CD4-positive, alpha-beta memory T cell (primary cell): ENCODE measurements around the gene KRT71. TPM values are rescaled to one million over a fixed set of nuclear protein-coding genes. Genes with fewer than 3 reads are reported as not detected.

Source experiments
- CTCF ChIA-PET: fragments of 350-600 bp; sonication (Branson Sonifier 250); formaldehyde crosslinking; loops from one replicate; lab custom pipeline; 2021; ENCODE audit warnings: inconsistent platforms; ENCODE audit not compliant: partially characterized antibody; lab: Charles Lee
- POLR2A ChIA-PET: fragments of 350-600 bp; sonication (Branson Sonifier 250); formaldehyde crosslinking; loops from one replicate; lab custom pipeline; 2021; ENCODE audit not compliant: partially characterized antibody; lab: Charles Lee
- DNase-seq, 5 donors: peaks; one replicate each; pipeline versions ENCODE4 v3.0.0 to v3.0.0-alpha.2; 2020 to 2022; ENCODE audit warnings: mixed read lengths in 1 of 5
- H3K27ac ChIP-seq: one replicate; pipeline ENCODE4 v1.7.0; 2013; ENCODE audit warnings: low read depth, low read length
- H3K27me3 ChIP-seq: 2 replicates; pipeline ENCODE4 v1.7.0; 2013; ENCODE audit warnings: mild to moderate bottlenecking, low read length, moderate library complexity; ENCODE audit not compliant: insufficient read depth
- H3K36me3 ChIP-seq: 2 replicates; pipeline ENCODE4 v1.7.0; 2013; ENCODE audit warnings: mild to moderate bottlenecking, low read length, moderate library complexity; ENCODE audit not compliant: insufficient read depth
- H3K4me1 ChIP-seq: 2 replicates; pipeline ENCODE4 v1.7.0; 2013; ENCODE audit warnings: mild to moderate bottlenecking, low read length, moderate library complexity; ENCODE audit not compliant: insufficient read depth
- H3K4me3 ChIP-seq, 2 donors: one replicate each; pipeline ENCODE4 v1.7.0; 2013; ENCODE audit warnings: low read length in 2 of 2, mild to moderate bottlenecking in 1 of 2
- H3K9me3 ChIP-seq, 2 donors: one replicate each; pipeline ENCODE4 v1.7.0; 2013; ENCODE audit warnings: low read length in 2 of 2, control low read depth in 1 of 2; ENCODE audit not compliant: control insufficient read depth in 1 of 2
- H3K27ac Mint-ChIP-seq, 7 donors: one replicate each; pipeline ENCODE4 v1.8.0; 2020 to 2021; ENCODE audit warnings: mixed read lengths in 7 of 7, mild to moderate bottlenecking in 6 of 7, inconsistent platforms in 3 of 7, moderate library complexity in 3 of 7
- H3K27me3 Mint-ChIP-seq, 2 donors: one replicate each; pipeline ENCODE4 v1.8.0; 2020 to 2021; ENCODE audit warnings: mixed read lengths in 2 of 2
- H3K36me3 Mint-ChIP-seq, 2 donors: one replicate each; pipeline ENCODE4 v1.8.0; 2020 to 2021; ENCODE audit warnings: mixed read lengths in 2 of 2, inconsistent platforms in 1 of 2, mild to moderate bottlenecking in 1 of 2
- H3K4me1 Mint-ChIP-seq, 4 donors: one replicate each; pipeline ENCODE4 v1.8.0; 2020 to 2021; ENCODE audit warnings: mixed read lengths in 4 of 4, mild to moderate bottlenecking in 1 of 4
- H3K4me3 Mint-ChIP-seq, 8 donors: one replicate each; pipeline ENCODE4 v1.8.0; 2020 to 2021; ENCODE audit warnings: mixed read lengths in 8 of 8, mild to moderate bottlenecking in 7 of 8, moderate library complexity in 6 of 8, inconsistent platforms in 3 of 8
- H3K9me3 Mint-ChIP-seq, 8 donors: one replicate each; pipeline ENCODE4 v1.8.0; 2020 to 2021; ENCODE audit warnings: mixed read lengths in 8 of 8, mild to moderate bottlenecking in 5 of 8, inconsistent platforms in 3 of 8, moderate library complexity in 1 of 8
- intact Hi-C: fragments of 100-400 bp; cut with micrococcal nuclease; formaldehyde crosslinking; loops from one replicate; pipeline ENCODE4 v1.15.1; 2023
- polyA plus RNA-seq, 2 donors: library from polyadenylated mRNA; unstranded; fragments of 300-500 nt; fragmentation: Illumina TruSeq; gene quantifications; one replicate each; pipeline ENCODE4 v1.2.3, GENCODE V29; 2021
- total RNA-seq, 2 experiments: library from RNA; stranded (reverse); gene quantifications; one replicate each; pipeline ENCODE4 v1.2.3, GENCODE V29; 2021

KRT71 gene
- total and polyA plus RNA-seq, 4 experiments from 2014 or later = not detected

DNA sequence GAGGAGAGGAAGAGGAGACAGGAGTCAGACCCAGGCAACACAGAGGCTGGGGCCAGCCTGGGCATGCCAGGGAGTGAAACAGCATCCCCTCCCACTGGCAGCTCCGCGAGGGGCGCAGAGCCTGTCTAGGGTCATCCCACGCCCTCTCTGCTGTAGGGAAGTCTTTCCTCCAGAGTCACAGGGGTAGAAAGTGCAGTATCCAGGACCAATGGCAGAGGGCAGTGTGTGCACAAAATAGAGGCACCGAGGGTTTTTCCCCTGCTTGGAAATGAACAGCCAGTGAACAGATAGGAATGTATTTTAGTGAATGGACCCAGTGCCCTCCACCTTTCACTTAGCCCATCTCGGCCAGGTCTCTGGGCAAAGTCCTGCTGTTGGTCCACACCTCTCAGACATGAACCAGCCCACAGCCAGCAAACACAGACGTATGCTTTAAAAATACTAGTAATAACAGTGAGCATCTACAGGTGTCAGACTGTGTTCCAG, 30.1 kb upstream of the KRT71 start:
- H3K27me3 Mint-ChIP-seq = no peaks in the 10 kb centered on the region
- DNase-seq = peak; percentile 52 to 64 (median 62)

DNA sequence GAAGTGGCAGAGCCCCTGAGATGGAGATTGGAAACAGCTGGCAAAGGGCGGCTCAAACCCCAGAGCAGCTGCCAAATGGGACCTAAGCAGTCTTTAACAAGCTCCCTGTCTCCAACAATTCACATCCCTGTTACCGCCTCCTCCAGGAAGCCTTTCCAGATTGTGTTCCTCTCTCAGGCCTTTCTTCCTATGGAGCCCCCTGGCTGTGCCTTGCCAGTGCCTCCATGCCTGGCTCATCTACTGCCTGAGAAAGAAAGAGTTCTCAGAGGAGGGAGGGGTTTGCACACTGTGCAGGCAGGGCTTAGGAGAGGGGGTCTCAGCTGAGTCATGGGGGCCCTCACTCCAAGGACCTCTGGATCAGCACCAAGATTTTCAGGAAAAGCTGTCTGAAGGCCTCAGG, 29.5 kb upstream of the KRT71 start:
- Histone ChIP-seq H3K4me1 (peaks cover 25% of the 10 kb centered on the region), H3K36me3 (no peaks in the 10 kb centered on the region), H3K27ac (no peak overlapping the region), H3K27me3 (no peaks in the 10 kb centered on the region), H3K4me3 (no peak overlapping the region), H3K9me3 (no peaks in the 10 kb centered on the region)
- ChIA-PET CTCF (interaction anchor here (1.0 to 17.5 kb wide), 8 partner anchors 10 to 404 kb away, joined by 3 to 317 read pairs (median 5); no protein-coding TSS in a partner anchor), POLR2A (interaction anchor here (1.1 kb wide), 1 partner anchor 297 kb away, joined by 3 read pairs; no protein-coding TSS in a partner anchor)
- Mint-ChIP-seq H3K27me3 (no peaks in the 10 kb centered on the region), H3K4me1 (peaks cover 19 to 45% (median 27%) of the 10 kb centered on the region in 4 donors), H3K36me3 (no peaks in the 10 kb centered on the region), H3K9me3 (no peaks in the 10 kb centered on the region), H3K4me3 (no peak overlapping the region), H3K27ac (peak overlapping the region in 1 of 7 donors; percentile 95)
- DNase-seq = no peak
- intact Hi-C loops = loop anchor here (2.0 to 10.0 kb wide), 2 partner anchors 398 to 428 kb away; no protein-coding TSS in a partner anchor

More for the DNA sequence above, 30.1 kb upstream of the KRT71 start:
- peak overlapping the region; percentile 8 to 95 (median 73) for H3K27ac Mint-ChIP-seq
- Histone ChIP-seq H3K27ac (no peak overlapping the region), H3K9me3 (no peaks in the 10 kb centered on the region), H3K36me3 (no peaks in the 10 kb centered on the region), H3K4me1 (peaks cover 25% of the 10 kb centered on the region), H3K4me3 (no peak overlapping the region), H3K27me3 (no peaks in the 10 kb centered on the region)
- H3K4me3 Mint-ChIP-seq = peak overlapping the region in 2 of 8 donors; percentile 27 to 36
- H3K9me3 Mint-ChIP-seq = no peaks in the 10 kb centered on the region
- H3K4me1 Mint-ChIP-seq = peaks cover 19 to 49% (median 27%) of the 10 kb centered on the region in 4 donors
- intact Hi-C loops = loop anchor here (1.0 to 10.0 kb wide), 3 partner anchors 296 to 428 kb away; no protein-coding TSS in a partner anchor
- POLR2A ChIA-PET = interaction anchor here (1.2 to 4.0 kb wide), 2 partner anchors 27 to 288 kb away, joined by 3 to 54 read pairs; no protein-coding TSS in a partner anchor
- no peaks in the 10 kb centered on the region for H3K36me3 Mint-ChIP-seq
- CTCF ChIA-PET = interaction anchor here (0.9 to 17.5 kb wide), 13 partner anchors 11 to 403 kb away, joined by 3 to 317 read pairs (median 4); no protein-coding TSS in a partner anchor

DNA sequence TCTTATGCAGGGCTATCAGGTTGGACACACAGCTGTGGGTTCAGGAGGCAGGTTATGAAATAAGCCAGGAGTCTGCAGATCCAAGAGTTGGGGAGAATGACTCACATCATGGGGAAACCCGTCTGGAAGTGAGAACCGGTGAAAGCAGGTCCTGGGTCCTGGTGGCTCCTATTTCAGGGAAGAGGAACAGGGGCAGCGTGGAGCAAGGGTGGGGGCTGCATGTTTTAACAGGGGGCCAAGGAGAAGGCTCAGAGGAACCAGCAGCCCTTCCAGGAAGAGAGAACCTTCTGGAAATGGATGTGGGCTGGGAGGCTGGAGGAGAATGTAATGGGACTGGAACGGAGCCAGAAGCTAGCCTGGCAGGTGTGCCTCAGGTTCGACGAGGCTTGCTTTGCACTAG, 28.5 kb upstream of the KRT71 start:
- no peak overlapping the region for H3K27ac ChIP-seq
- H3K4me1 Mint-ChIP-seq = peaks cover 15 to 35% (median 19%) of the 10 kb centered on the region in 4 donors
- peaks cover 0 to 1% of the 10 kb centered on the region in 2 donors for H3K27me3 Mint-ChIP-seq
- H3K4me1 ChIP-seq = peaks cover 18% of the 10 kb centered on the region
- peak overlapping the region in 1 of 7 donors; percentile 33 for H3K27ac Mint-ChIP-seq
- ChIA-PET CTCF (interaction anchor here (0.9 to 17.5 kb wide), 5 partner anchors 8 to 298 kb away, joined by 3 to 317 read pairs (median 4); partner anchors contain the start of gene KRT74), POLR2A (interaction anchor here (1.1 kb wide), 1 partner anchor 298 kb away, joined by 3 read pairs; no protein-coding TSS in a partner anchor)
- no peaks in the 10 kb centered on the region for H3K27me3 ChIP-seq
- H3K4me3 Mint-ChIP-seq = no peak overlapping the region
- H3K4me3 ChIP-seq = no peak overlapping the region
- no peaks in the 10 kb centered on the region for H3K36me3 Mint-ChIP-seq
- intact Hi-C loops = loop anchor here (10.0 kb wide), 1 partner anchor 427 kb away; no protein-coding TSS in a partner anchor
- no peaks in the 10 kb centered on the region for H3K36me3 ChIP-seq
- H3K9me3 ChIP-seq = no peaks in the 10 kb centered on the region
- no peaks in the 10 kb centered on the region for H3K9me3 Mint-ChIP-seq
- no peak for DNase-seq

DNA sequence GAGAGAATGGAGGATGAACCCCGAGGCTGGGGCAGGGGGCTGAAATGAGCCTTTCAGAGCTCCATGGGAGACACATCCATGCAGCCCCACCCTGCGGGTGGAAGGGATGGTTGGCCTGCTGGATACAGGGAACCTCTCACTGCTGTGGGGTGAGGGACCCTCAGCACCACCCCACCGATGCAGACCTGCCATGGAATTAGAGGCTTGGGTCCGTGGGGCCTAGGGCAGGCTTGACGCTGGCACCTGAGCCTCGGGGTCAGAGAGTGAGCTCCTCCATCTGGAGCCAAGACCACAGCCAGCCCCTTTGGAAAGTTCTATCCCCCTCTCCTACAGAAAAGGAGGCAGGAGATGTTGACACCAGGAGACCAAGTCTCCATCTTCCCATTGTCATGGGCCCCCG, 28.1 kb upstream of the KRT71 start:
- DNase-seq = no peak
- peaks cover 0 to 2% of the 10 kb centered on the region in 2 donors for H3K27me3 Mint-ChIP-seq
- Histone ChIP-seq H3K4me1 (peaks cover 15% of the 10 kb centered on the region), H3K4me3 (no peak overlapping the region), H3K36me3 (no peaks in the 10 kb centered on the region), H3K27ac (no peak overlapping the region), H3K9me3 (no peaks in the 10 kb centered on the region), H3K27me3 (no peaks in the 10 kb centered on the region)
- no peaks in the 10 kb centered on the region for H3K9me3 Mint-ChIP-seq
- no peaks in the 10 kb centered on the region for H3K36me3 Mint-ChIP-seq
- intact Hi-C loops = loop anchor here (10.0 kb wide), 1 partner anchor 426 kb away; no protein-coding TSS in a partner anchor
- no peak overlapping the region for H3K4me3 Mint-ChIP-seq
- ChIA-PET CTCF (interaction anchor here (0.9 to 17.5 kb wide), 5 partner anchors 8 to 298 kb away, joined by 3 to 317 read pairs (median 4); partner anchors contain the start of gene KRT74), POLR2A (no interaction called here)
- peaks cover 11 to 31% (median 15%) of the 10 kb centered on the region in 4 donors for H3K4me1 Mint-ChIP-seq
- peak overlapping the region in 1 of 7 donors; percentile 84 for H3K27ac Mint-ChIP-seq

DNA sequence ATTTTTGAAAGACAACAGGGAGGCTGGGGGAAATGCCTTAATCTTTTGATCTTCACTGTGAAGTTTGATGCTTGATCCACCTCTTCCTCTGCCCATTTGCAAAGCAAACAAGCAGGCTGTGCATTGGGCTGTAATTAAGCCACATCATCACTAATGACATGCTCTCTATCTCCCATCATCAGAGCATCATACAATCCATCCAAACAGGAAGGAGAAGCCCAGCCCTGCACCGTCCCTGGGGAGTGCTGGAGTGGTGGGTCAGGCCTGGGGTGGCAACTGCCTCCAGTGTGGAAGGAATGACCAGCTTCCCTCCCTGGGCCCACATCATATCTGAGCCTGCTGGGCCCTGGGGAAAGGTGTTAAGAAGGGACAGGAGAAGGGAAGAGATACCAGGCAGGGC, 27.6 kb upstream of the KRT71 start:
- no peaks in the 10 kb centered on the region for H3K27me3 ChIP-seq
- Mint-ChIP-seq H3K27ac (peak overlapping the region in 2 of 7 donors; percentile 71 to 84), H3K4me3 (no peak overlapping the region), H3K36me3 (no peaks in the 10 kb centered on the region), H3K9me3 (no peaks in the 10 kb centered on the region), H3K4me1 (peaks cover 8 to 25% (median 10%) of the 10 kb centered on the region in 4 donors), H3K27me3 (peaks cover 0 to 2% of the 10 kb centered on the region in 2 donors)
- intact Hi-C loops = loop anchor here (10.0 kb wide), 1 partner anchor 426 kb away; no protein-coding TSS in a partner anchor
- peaks cover 10% of the 10 kb centered on the region for H3K4me1 ChIP-seq
- CTCF ChIA-PET = interaction anchor here (1.7 to 17.5 kb wide), 3 partner anchors 65 to 299 kb away, joined by 3 to 317 read pairs (median 165); no protein-coding TSS in a partner anchor
- H3K9me3 ChIP-seq = no peaks in the 10 kb centered on the region
- H3K36me3 ChIP-seq = no peaks in the 10 kb centered on the region
- H3K4me3 ChIP-seq = no peak overlapping the region
- DNase-seq = no peak
- H3K27ac ChIP-seq = no peak overlapping the region
- POLR2A ChIA-PET = no interaction called here

DNA sequence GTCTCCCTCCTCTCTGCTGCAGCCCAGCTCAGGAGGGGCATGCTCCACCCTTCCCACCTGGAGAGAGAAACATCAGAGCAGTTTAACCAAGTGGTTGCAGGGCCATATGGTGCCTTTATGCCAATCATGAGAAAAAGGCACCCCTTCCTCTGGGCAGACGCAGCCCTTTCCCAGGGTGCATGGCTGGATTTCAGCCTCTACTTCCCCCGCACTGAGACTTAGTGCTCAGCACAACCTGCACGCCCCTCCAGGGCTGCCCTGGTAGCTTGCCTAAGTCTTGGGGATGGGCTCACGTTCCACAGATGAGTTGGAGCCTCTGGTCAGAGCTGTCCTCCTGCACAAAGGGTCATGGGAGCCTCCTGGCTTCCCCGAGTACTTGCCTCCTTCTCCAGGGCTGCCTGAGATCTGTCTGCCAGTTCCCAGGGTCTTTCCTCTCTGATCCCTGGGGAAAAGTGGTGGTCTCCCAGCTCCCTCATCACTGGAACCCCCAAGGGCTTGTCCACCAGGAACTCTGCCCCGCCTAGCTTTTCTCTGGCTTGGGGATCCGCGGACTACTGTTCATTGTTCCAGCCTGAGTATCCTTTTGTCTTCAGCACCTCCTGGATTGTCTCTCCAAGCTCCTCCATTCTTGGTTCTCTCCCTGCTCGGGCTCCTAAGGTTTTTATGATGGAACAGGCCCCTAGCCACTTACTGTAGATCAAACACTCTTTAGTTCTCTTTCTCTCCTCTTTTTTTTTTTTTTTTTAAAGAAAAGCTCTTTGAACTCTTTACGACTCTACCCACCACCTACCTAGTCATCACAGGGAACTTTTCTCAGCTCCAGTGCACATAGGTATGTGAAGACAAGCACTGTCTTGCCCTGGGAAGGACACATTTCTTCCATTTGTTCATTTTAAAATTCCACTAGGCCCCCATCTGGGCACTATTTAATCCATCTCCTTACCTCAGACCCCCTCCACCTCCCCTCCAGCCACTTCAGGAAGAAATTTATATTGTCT, 26.8 kb upstream of the KRT71 start:
- Histone ChIP-seq H3K9me3 (no peaks in the 10 kb centered on the region), H3K4me3 (no peak overlapping the region), H3K4me1 (peaks cover 3% of the 10 kb centered on the region), H3K36me3 (no peaks in the 10 kb centered on the region), H3K27me3 (no peaks in the 10 kb centered on the region), H3K27ac (no peak overlapping the region)
- peak overlapping the region in 2 of 7 donors; percentile 54 to 71 for H3K27ac Mint-ChIP-seq
- H3K36me3 Mint-ChIP-seq = no peaks in the 10 kb centered on the region
- CTCF ChIA-PET = interaction anchor here (1.7 to 17.5 kb wide), 3 partner anchors 64 to 299 kb away, joined by 3 to 317 read pairs (median 165); no protein-coding TSS in a partner anchor
- no peaks in the 10 kb centered on the region for H3K9me3 Mint-ChIP-seq
- H3K4me1 Mint-ChIP-seq = peaks cover 2 to 18% (median 4%) of the 10 kb centered on the region in 4 donors
- H3K27me3 Mint-ChIP-seq = peaks cover 0 to 2% of the 10 kb centered on the region in 2 donors
- H3K4me3 Mint-ChIP-seq = no peak overlapping the region
- POLR2A ChIA-PET = no interaction called here
- intact Hi-C loops = loop anchor here (10.0 kb wide), 1 partner anchor 425 kb away; no protein-coding TSS in a partner anchor
- no peak for DNase-seq
